ENCODE data around the gene ASTN2. TPM values are rescaled to one million over a fixed set of nuclear protein-coding genes. Genes with fewer than 3 reads are reported as not detected.

Gene ASTN2
- total and polyA plus RNA-seq, 4 donors: 0.57 to 2.9 (median 1.4) TPM

DNA sequence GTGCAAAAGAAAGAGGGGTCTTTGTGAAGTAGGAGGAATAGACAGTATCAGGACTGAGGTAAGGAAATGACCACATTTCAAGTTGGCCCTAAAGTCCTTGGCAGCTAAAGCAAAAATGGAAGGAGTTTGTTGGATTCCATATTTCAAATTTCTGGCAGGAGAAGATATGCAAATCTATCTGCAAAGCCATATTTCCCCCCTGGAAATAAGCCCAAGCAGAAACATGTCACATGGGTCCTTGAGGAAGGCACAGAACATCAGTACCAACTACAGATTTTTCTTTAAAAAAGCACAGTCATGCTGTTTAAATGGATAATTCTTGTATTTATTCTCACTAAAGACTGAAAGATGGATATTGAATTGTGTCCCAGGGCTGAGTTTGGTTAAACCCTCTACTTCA, 404.8 kb downstream of the ASTN2 start:
- DNase-seq (ENCODE audit: low spot score): no peak
- no peaks in the 10 kb centered on the region for H3K4me1 ChIP-seq (ENCODE audit: control insufficient read depth in 4 of 4, insufficient read depth in 4 of 4, low read length in 3 of 4)
- no peak overlapping the region for H3K9ac ChIP-seq (ENCODE audit: low read depth in 1 of 2, low read length in 2 of 2)
- no peaks in the 10 kb centered on the region for H3K27me3 ChIP-seq (ENCODE audit: control insufficient read depth in 4 of 4, insufficient read depth in 4 of 4, low read length in 3 of 4)
- no peaks in the 10 kb centered on the region for H3K36me3 ChIP-seq (ENCODE audit: control insufficient read depth in 4 of 4, insufficient read depth in 3 of 4, low read depth in 1 of 4, low read length in 3 of 4)
- no peak overlapping the region for H3K4me3 ChIP-seq (ENCODE audit: low read depth in 1 of 3, low read length in 3 of 3)
- H3K9me3 ChIP-seq (ENCODE audit: control insufficient read depth in 4 of 4, low read length in 3 of 4): no peaks in the 10 kb centered on the region
- TF ChIP-seq HNF4G (IDR thresholded peaks at IDR 0.05) (no peak), RAD21 (IDR thresholded peaks at IDR 0.05) (no peak), ATF3 (IDR thresholded peaks at IDR 0.05) (no peak), JUND (IDR thresholded peaks at IDR 0.05) (no peak), FOXA2 (IDR thresholded peaks at IDR 0.05) (no peak)
- TF ChIP-seq, protein P1, sequence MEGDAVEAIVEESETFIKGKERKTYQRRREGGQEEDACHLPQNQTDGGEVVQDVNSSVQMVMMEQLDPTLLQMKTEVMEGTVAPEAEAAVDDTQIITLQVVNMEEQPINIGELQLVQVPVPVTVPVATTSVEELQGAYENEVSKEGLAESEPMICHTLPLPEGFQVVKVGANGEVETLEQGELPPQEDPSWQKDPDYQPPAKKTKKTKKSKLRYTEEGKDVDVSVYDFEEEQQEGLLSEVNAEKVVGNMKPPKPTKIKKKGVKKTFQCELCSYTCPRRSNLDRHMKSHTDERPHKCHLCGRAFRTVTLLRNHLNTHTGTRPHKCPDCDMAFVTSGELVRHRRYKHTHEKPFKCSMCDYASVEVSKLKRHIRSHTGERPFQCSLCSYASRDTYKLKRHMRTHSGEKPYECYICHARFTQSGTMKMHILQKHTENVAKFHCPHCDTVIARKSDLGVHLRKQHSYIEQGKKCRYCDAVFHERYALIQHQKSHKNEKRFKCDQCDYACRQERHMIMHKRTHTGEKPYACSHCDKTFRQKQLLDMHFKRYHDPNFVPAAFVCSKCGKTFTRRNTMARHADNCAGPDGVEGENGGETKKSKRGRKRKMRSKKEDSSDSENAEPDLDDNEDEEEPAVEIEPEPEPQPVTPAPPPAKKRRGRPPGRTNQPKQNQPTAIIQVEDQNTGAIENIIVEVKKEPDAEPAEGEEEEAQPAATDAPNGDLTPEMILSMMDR (IDR thresholded peaks at IDR 0.05; ENCODE audit: low read depth, low read length, missing input control): no peak
- H3K27ac ChIP-seq (ENCODE audit: low read depth in 1 of 2, low read length in 2 of 2): no peak overlapping the region

DNA sequence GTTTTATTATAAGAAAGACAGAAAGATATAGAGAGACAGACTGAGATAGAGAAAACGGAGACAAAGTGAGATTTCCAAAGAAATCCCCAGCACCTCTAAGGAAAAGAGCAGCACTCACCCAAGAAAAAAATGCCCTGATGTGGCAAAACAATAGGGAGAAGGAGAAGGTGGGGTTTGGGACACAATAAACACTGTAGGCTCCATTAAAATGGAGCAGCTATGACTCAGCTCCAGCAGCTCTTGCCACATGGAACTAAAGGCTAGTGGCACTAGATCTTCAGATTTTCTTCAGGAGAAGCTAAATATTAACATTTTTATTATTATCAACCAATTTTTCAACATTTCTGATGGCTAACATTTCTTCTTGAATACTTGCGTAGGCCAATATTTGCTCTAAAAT, 406.0 kb downstream of the ASTN2 start:
- no peaks in the 10 kb centered on the region for H3K27me3 ChIP-seq (ENCODE audit: control insufficient read depth in 4 of 4, insufficient read depth in 4 of 4, low read length in 3 of 4)
- no peak for TF ChIP-seq SP1 (IDR thresholded peaks at IDR 0.05)
- TF ChIP-seq HNF4A (conservative IDR thresholded peaks at IDR 0.05): no peak
- no peak for TF ChIP-seq JUND (IDR thresholded peaks at IDR 0.05)
- TF ChIP-seq YY1 (IDR thresholded peaks at IDR 0.05): no peak
- TF ChIP-seq, protein P2, sequence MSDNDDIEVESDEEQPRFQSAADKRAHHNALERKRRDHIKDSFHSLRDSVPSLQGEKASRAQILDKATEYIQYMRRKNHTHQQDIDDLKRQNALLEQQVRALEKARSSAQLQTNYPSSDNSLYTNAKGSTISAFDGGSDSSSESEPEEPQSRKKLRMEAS (IDR thresholded peaks at IDR 0.05): no peak
- TF ChIP-seq, protein P3, sequence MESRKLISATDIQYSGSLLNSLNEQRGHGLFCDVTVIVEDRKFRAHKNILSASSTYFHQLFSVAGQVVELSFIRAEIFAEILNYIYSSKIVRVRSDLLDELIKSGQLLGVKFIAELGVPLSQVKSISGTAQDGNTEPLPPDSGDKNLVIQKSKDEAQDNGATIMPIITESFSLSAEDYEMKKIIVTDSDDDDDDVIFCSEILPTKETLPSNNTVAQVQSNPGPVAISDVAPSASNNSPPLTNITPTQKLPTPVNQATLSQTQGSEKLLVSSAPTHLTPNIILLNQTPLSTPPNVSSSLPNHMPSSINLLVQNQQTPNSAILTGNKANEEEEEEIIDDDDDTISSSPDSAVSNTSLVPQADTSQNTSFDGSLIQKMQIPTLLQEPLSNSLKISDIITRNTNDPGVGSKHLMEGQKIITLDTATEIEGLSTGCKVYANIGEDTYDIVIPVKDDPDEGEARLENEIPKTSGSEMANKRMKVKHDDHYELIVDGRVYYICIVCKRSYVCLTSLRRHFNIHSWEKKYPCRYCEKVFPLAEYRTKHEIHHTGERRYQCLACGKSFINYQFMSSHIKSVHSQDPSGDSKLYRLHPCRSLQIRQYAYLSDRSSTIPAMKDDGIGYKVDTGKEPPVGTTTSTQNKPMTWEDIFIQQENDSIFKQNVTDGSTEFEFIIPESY (IDR thresholded peaks at IDR 0.05): no peak
- no peak for TF ChIP-seq RAD21 (IDR thresholded peaks at IDR 0.05)
- no peak for TF ChIP-seq TAF1 (conservative IDR thresholded peaks at IDR 0.05)
- TF ChIP-seq FOXA2 (IDR thresholded peaks at IDR 0.05): no peak
- no peak for TF ChIP-seq EGR1 (IDR thresholded peaks at IDR 0.05; ENCODE audit: low read depth in 2 of 2)
- TF ChIP-seq GABPA (IDR thresholded peaks at IDR 0.05 in 1 of 2, conservative IDR thresholded peaks at IDR 0.05 in 1 of 2): no peak
- TF ChIP-seq ATF3 (IDR thresholded peaks at IDR 0.05): no peak
- no peak for TF ChIP-seq HNF4G (IDR thresholded peaks at IDR 0.05)
- TF ChIP-seq FOXA1 (IDR thresholded peaks at IDR 0.05): no peak
- no peak for TF ChIP-seq REST (IDR thresholded peaks at IDR 0.05)
- TF ChIP-seq RXRA (IDR thresholded peaks at IDR 0.05): no peak
- TF ChIP-seq NR2F2 (IDR thresholded peaks at IDR 0.05): no peak
- 62% methylated on average over 2 of the region's 2 CpGs for WGBS
- H3K9me3 ChIP-seq (ENCODE audit: control insufficient read depth in 4 of 4, low read length in 3 of 4): no peaks in the 10 kb centered on the region
- H3K4me1 ChIP-seq (ENCODE audit: control insufficient read depth in 4 of 4, insufficient read depth in 4 of 4, low read length in 3 of 4): no peaks in the 10 kb centered on the region
- H3K9ac ChIP-seq (ENCODE audit: low read depth in 1 of 2, low read length in 2 of 2): no peak overlapping the region
- no peaks in the 10 kb centered on the region for H3K36me3 ChIP-seq (ENCODE audit: control insufficient read depth in 4 of 4, insufficient read depth in 3 of 4, low read depth in 1 of 4, low read length in 3 of 4)
- no peak for DNase-seq (ENCODE audit: low spot score)
- H3K27ac ChIP-seq (ENCODE audit: low read depth in 1 of 2, low read length in 2 of 2): no peak overlapping the region
- H3K4me3 ChIP-seq (ENCODE audit: low read depth in 1 of 3, low read length in 3 of 3): no peak overlapping the region

Data from liver (tissue), 9 donors.